ENCODE measurements around the gene ZNF385C. TPM values are rescaled to one million over a fixed set of nuclear protein-coding genes. Genes with fewer than 3 reads are reported as not detected.

Gene ZNF385C
- total and polyA plus RNA-seq, 2 of the 13 experiments (the other 11 are each of a cell fraction or from before 2014, with no cell fraction given), result 2.3 to 6.1 TPM

GRCh38 chr17:42078396-42079043 is 19.8 kb downstream of the ZNF385C start:
- ATAC-seq (no peak), FAIRE-seq (no peak), DNase-seq (ENCODE audit: low spot score) (no peak)
- H2AFZ ChIP-seq (ENCODE audit: low read length), result no peak overlapping the region
- no peak overlapping the region for H3K4me3 ChIP-seq (replicated peaks in 1 of 3; ENCODE audit: insufficient read depth in 1 of 3, low read depth in 2 of 3, low read length in 3 of 3)
- peaks cover 71% of the 10 kb centered on the region for H3K4me1 ChIP-seq (ENCODE audit: insufficient read depth, low read length)
- H3K4me2 ChIP-seq (ENCODE audit: low read depth, low read length), result no peak overlapping the region
- H3K9ac ChIP-seq (ENCODE audit: insufficient read depth, low read depth, low read length), result no peak overlapping the region
- BruUV-seq (replicated peaks), result no TSS peak
- CTCF ChIA-PET (ENCODE audit: low intra/inter-chr PET ratio, low total read pairs), result interaction anchor here (0.6 kb wide), 1 partner anchor 11 kb away, joined by 3 read pairs; no protein-coding TSS in a partner anchor
- no peaks in the 10 kb centered on the region for H3K79me2 ChIP-seq (ENCODE audit: insufficient read depth, low read length)
- WGBS (ENCODE audit: low lambda C conversion rate), result 55% methylated on average over 8 of the region's 8 CpGs
- H3K9me3 ChIP-seq (ENCODE audit: low read length), result no peaks in the 10 kb centered on the region
- in situ Hi-C loops (cut with HindIII; ENCODE audit: extremely low pct_ligation_motif_present, low pct_unique_long_range_greater_than_20kb) (no loop called here), intact Hi-C loops (cut with micrococcal nuclease; ENCODE audit: unreplicated experiment) (no loop called here)
- H4K20me1 ChIP-seq (ENCODE audit: insufficient read depth, low read length), result no peaks in the 10 kb centered on the region
- no peak overlapping the region for H3K27ac ChIP-seq (ENCODE audit: extremely low read length, insufficient read depth, low read length)
- H3K36me3 ChIP-seq (replicated peaks in 1 of 2; ENCODE audit: control insufficient read depth in 1 of 2, insufficient read depth in 2 of 2, low read length in 2 of 2), result no peaks in the 10 kb centered on the region
- POLR2A ChIA-PET, result no interaction called here
- peaks cover 0 to 5% of the 10 kb centered on the region in 2 experiments; a peak in 1 of 5 replicates for H3K27me3 ChIP-seq (ENCODE audit: control insufficient read depth in 1 of 2, insufficient read depth in 2 of 2, low read length in 2 of 2)
- TF ChIP-seq MAFK (conservative IDR thresholded peaks at IDR 0.05 in 1 of 2, IDR thresholded peaks at IDR 0.05 in 1 of 2; ENCODE audit: low read length in 2 of 2) (peak; percentile 23 to 50; a peak in 2 of 4 replicates), HNF1B (CRISPR knock-in tag; IDR thresholded peaks at IDR 0.05) (0 out of 2 replicates have a peak, but pooled peaks have one; percentile 18), ZNF256 (CRISPR knock-in tag; conservative IDR thresholded peaks at IDR 0.05) (no peak), CTCF (CRISPR knock-in tag; IDR thresholded peaks at IDR 0.05) (peak; percentile 59), STAG1 (CRISPR knock-in tag; IDR thresholded peaks at IDR 0.05) (peak; percentile 28; the same call in 1 of the 2 replicates), ZNF672 (CRISPR knock-in tag; IDR thresholded peaks at IDR 0.05) (peak; percentile 99), KDM3A (CRISPR knock-in tag; IDR thresholded peaks at IDR 0.05; ENCODE audit: low read depth) (no peak)
